Cortex of kidney (tissue), 1 donor: ENCODE data around the gene SLC12A4.
"Not testable (repeated sequence)": the region's sequence is repeated elsewhere in the genome, so short reads cannot be mapped to it uniquely, and the experiment has no call there.

Experiments
- DNase-seq: peaks from one replicate; lab custom pipeline; 2025; lab: John Stamatoyannopoulos, UW

SLC12A4 gene

GRCh38 chr16:67987460-67988160 lies 19.2 kb upstream of the SLC12A4 start:
- DNase-seq, result no peak

GRCh38 chr16:67986949-67987348 lies 18.5 kb upstream of the SLC12A4 start:
- DNase-seq, result no peak

- no peak for DNase-seq
Measured at GRCh38 chr16:67982011-67982696, 13.7 kb upstream of the SLC12A4 start.

DNA sequence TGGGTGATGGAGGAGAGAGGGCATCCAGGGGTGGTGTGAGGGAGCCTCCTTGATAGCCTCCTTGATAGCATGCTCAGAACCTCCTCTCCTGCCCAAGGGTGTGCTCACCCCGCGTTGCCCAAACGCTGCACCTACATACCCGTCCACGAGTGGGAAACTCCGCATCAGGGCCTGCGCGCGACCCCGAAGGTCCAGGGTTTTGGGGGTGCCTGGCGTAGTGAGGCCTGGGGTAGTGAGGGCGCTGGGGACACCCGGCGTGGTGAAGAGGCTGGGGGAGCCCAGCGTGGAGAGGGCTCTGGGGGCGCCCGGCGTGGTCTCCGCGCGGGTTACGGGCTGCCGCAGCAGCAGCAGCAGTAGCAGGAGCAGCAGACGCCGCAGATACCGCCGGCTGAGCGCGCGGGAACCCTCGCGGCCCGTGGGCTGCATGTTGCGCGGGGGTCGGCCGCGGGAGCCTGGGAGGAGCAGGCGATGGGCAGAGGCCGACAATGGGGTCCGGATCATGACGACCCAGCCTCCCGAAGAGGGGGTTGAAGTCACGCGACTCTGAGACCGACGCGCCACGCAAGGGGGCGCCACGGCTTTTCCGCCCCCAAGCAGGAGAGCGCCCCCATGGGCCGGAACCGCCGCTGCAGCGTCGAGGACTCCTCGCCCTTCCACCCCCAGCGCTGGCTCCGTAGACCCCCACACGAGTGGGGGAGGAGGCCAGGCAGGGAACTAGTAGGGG lies 11.7 kb upstream of the SLC12A4 start, which contains the start of gene DPEP3:
DPEP3 (minus strand) TSS at position 545 of the 724 bp plus-strand sequence; CDS start at position 426, 119 bp downstream.
- DNase-seq, result no peak

GRCh38 chr16:67977469-67978227 lies 9.2 kb upstream of the SLC12A4 start:
- DNase-seq, result no peak

DNA sequence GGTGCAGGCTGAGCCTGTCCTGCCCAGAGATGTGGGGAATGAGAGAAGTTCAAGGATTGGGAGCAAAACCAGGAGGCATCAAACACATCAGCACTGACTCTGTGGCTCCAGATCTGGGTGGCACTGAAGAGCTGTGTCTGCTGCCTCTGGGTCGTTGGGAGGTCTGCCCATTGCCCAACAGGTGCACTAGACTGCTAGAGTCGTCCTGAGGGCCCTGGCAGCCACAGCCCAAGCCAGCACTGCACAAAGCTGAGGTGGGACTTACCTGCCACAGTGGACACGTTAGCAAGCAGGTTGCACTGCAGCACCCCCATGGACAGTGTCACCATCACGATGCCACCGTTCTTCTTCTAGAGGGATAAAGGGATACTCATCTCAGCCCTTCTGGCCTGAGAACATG lies 8.6 kb upstream of the SLC12A4 start:
- no peak for DNase-seq

DNA sequence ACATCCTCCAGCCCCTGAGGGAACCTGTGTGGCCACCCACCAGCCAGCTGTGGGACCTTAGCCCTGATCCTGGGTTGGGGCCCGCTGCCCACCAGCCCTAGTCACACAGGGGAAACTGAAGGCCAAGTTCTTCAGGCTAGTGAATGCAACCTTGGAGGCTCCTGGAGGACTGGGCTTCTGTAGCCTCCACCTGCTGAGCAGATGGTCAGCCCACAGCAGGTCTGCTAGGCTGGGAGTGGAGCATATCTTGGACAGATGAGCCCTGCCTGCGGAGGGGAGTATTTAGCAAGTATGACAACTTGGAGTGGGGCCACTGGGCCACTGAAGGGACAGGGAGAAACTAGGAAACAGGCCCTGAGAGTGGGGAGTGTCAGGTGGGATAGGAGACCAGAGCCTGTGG lies 7.8 kb upstream of the SLC12A4 start:
- no peak for DNase-seq

DNA sequence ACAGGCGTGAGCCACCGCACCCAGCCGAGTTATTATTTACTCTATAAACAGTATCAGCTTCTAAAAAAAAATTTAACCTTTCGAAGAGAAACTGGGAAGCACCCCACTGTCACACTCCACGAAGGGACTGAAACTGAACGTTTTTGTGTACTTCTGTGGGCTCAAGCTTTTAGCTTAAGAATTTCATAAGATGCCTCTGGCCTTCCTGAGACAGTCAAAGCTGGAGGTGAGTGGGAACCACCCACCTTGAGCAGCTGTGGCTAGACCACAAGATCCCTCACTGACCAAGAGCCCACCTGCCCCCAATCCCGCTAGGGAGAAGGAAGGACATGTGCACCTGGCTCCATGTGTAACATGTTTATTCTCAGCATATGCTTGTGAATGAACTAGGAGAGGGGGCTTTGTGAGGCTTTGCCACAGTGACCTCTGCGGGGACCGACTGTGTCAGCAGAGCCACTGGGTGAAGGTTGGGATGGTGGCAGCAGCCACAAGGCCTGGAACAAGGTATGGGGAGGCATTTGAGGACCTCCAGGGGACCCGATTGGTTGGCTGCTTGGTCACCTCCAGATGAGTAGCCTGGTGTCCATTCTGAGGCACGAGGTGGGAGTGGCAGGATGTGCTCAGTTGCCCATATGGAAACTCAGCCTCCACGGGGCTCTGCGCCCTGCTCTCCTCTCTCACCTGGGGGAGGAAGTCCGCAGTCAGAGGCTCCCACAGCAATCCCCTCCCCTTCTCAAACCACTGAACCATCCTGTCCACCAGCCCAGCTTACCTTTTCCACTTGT lies 7.1 kb upstream of the SLC12A4 start:
- DNase-seq, result no peak

DNA sequence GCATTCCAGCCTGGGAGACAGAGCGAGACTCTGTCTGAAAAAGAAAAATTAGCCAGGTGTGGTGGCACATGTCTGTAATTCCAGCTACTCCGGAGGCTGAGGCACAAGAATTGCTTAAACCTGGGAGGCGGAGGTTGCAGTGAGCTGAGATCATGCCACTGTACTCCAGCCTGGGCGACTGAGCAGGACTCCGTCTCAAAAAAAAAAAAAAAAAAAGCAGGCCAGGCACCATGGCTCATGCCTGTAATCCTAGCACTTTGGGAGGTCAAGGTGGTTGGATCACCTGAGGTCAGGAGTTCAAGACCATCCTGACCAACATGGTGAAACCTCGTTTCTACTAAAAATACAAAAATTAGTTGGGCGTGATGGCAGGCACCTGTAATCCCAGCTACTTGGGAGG lies 3.8 kb upstream of the SLC12A4 start:
- not testable (repeated sequence) for DNase-seq

- DNase-seq, result no peak
Measured at GRCh38 chr16:67971111-67971510, 2.7 kb upstream of the SLC12A4 start.

GRCh38 chr16:67969254-67970039 lies 1.0 kb upstream of the SLC12A4 start:
- DNase-seq, result no peak

DNA sequence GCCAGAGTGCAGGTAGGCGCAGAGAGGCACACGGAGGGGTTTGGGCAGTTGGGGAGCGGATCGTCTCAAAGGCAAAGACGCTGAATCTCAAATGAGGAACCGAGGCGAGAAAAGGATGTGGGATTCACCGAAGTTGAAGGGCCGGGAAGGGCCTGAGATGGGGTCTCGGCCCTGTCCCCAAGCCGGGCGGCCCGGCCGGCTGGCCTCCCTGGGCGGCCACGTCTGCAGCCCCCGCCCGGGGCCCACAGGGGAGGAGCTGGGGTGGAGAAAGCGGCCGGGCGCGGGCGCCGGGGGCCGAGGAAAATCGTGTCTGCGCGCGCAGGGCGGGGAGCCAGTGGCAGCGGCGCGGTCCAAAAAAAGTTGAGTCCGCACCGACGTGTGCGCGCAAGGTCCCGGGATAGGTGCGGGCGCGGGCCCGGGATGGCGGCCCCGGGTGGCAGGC lies 458 bp downstream of the SLC12A4 start:
- DNase-seq, result no peak

GRCh38 chr16:67967183-67967957 lies 1.1 kb downstream of the SLC12A4 start:
- no peak for DNase-seq

DNA sequence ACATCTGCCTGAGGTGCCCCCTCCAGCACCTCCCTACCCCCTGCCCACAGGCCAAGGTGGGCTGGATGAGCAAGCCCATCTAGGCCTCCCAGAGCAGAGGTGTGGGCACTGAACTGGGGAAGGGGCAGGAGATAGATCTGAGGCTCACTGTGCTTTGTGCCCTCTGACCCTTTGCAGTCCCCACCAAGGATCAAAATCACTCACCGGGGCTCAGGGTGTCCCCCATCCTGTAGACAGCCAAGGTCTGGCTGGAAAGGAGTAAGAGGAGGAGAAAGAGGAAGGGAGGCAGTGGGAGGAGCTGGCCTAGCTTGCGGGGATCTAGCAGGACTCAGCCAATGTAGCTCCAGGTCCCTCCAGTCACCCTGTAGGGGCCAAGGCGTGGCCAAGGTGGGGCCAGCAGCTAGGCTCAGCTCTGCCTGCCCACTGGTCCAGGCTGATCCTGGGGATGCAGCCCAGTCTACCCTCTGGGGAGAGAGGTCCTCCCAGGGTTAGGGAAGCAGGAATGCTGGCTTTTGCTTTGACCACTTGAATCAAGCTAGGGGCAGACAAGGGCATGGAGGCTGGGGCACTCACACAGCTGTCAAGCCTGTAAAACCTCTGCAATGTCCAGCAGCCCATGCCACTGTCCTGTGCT lies 1.8 kb downstream of the SLC12A4 start:
- DNase-seq, result no peak

- DNase-seq, result no peak
Measured at GRCh38 chr16:67965668-67966548, 2.5 kb downstream of the SLC12A4 start.

DNA sequence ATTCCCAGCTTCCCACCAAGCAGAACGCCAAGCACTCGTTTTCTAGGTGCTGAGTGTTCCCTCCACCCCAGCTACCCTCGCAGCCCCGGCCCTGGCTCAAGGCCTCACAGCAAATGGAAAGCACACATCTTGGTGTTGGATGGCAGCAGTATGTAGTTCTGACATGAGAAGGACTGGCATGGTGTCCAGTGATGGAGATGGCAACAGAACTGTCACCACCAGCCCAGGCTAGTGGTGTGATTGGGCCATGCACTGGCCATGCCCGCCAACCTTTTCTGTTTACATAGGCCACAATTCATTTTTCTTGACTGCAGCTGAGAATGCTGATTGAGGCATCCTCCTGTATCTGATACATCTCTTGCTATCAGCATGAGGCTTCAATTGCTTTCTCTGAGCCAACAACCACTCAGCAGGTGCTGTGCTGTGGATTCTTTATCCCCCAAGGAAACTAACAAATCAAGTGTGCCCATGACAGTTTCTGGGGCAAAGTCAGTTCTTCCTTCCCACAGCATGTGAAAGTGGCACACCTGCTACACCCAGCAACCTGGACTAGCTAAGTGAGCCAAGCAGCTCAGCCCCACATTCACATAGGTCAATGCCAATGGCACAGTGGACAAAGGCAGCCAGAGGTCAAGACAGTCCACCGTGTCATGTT lies 3.8 kb downstream of the SLC12A4 start:
- DNase-seq, result no peak

DNA sequence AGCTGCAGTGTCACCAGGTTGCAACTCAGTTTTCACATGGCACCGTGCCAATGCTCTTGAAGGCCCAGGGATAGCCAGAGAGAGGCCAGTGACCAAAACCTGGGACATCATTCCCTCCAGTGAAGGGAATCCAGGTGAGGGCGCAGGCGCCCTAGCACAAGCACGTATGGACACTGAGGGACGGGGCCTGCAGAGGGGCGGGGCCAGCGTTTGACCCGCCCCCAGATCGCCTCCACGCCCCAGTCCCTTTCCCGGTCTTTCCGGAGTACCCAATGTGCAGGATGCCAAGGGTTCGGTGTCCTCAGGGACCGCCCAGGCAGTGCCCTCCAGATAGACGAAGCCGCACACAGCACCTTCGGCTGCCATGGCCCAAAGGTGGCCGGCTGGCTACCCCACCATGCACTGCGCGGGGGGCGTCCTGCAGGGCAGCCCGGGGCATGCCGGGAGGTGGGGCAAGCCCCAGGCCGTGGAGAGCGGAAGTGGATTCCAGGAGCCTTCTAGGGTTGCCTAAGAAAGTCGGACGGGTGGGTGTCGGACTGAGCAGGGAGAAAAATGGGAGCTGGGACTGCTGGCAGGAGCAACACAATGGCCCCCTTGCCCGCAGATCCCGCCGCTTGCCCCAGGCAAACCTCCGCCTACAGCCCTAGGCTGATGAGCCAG lies 4.6 kb downstream of the SLC12A4 start:
- no peak for DNase-seq
